KMS-11 (cell line): Measurements from ENCODE around the gene CDX2.

Source experiments
- H2AFZ ChIP-seq: fragments of 200-600 bp; sonication (generic); 2 replicates; pipeline ENCODE4 v1.6.1; 2016; ENCODE audit warnings: antibody characterized with exemption, mixed run types, low read depth
- H3K27ac ChIP-seq: fragments of 200-600 bp; sonication (generic); 2 replicates; pipeline ENCODE4 v1.6.1; 2016; ENCODE audit warnings: mild to moderate bottlenecking, mixed run types
- H3K27me3 ChIP-seq: fragments of 200-600 bp; sonication (generic); 2 replicates; pipeline ENCODE4 v1.6.1; 2017; ENCODE audit warnings: mild to moderate bottlenecking, low read depth, mixed run types, moderate library complexity; ENCODE audit not compliant: insufficient read depth
- H3K36me3 ChIP-seq: fragments of 200-600 bp; sonication (generic); 2 replicates; pipeline ENCODE4 v1.6.1; 2017; ENCODE audit warnings: mild to moderate bottlenecking, mixed run types; ENCODE audit not compliant: insufficient read depth
- H3K4me1 ChIP-seq: fragments of 200-600 bp; sonication (generic); 2 replicates; pipeline ENCODE4 v1.6.1; 2016; ENCODE audit warnings: mild to moderate bottlenecking, low read depth, mixed run types; ENCODE audit not compliant: poor library complexity, severe bottlenecking
- H3K4me2 ChIP-seq: fragments of 200-600 bp; sonication (generic); 2 replicates; pipeline ENCODE4 v1.7.0; 2016; ENCODE audit warnings: mild to moderate bottlenecking, mixed run types
- H3K4me3 ChIP-seq: fragments of 200-600 bp; sonication (generic); IDR thresholded peaks from 2 replicates; pipeline ENCODE4 v1.6.1; 2017; ENCODE audit warnings: low read depth, low read length, mixed read lengths; ENCODE audit not compliant: insufficient read depth
- H3K79me2 ChIP-seq: fragments of 200-600 bp; sonication (generic); 2 replicates; pipeline ENCODE4 v1.6.1; 2016; ENCODE audit warnings: low read depth, mixed run types; ENCODE audit not compliant: insufficient read depth
- H3K9ac ChIP-seq: fragments of 200-600 bp; sonication (generic); 2 replicates; pipeline ENCODE4 v1.6.1; 2016; ENCODE audit warnings: mild to moderate bottlenecking, mixed run types
- H4K20me1 ChIP-seq: fragments of 200-600 bp; sonication (generic); 2 replicates; pipeline ENCODE4 v1.6.1; 2016; ENCODE audit warnings: mild to moderate bottlenecking, mixed run types; ENCODE audit not compliant: insufficient read depth
- TF ChIP-seq, protein P1 (sequence below): fragments of 200-600 bp; sonication (generic); conservative IDR thresholded peaks from 2 replicates; pipeline ENCODE4 v1.6.1; 2017; ENCODE audit warnings: low read depth, mild to moderate bottlenecking, antibody characterized with exemption, low read length, moderate library complexity, mixed read lengths

CDX2 gene

GRCh38 chr13:27921961-27922882 is 46.9 kb downstream of the CDX2 start:
- no peak overlapping the region for H3K27ac ChIP-seq
- no peaks in the 10 kb centered on the region for H3K36me3 ChIP-seq
- no peak overlapping the region for H3K4me2 ChIP-seq
- peaks cover 8% of the 10 kb centered on the region for H3K27me3 ChIP-seq
- no peak overlapping the region for H3K9ac ChIP-seq
- H3K4me3 ChIP-seq: no peak overlapping the region
- TF ChIP-seq, protein P1, sequence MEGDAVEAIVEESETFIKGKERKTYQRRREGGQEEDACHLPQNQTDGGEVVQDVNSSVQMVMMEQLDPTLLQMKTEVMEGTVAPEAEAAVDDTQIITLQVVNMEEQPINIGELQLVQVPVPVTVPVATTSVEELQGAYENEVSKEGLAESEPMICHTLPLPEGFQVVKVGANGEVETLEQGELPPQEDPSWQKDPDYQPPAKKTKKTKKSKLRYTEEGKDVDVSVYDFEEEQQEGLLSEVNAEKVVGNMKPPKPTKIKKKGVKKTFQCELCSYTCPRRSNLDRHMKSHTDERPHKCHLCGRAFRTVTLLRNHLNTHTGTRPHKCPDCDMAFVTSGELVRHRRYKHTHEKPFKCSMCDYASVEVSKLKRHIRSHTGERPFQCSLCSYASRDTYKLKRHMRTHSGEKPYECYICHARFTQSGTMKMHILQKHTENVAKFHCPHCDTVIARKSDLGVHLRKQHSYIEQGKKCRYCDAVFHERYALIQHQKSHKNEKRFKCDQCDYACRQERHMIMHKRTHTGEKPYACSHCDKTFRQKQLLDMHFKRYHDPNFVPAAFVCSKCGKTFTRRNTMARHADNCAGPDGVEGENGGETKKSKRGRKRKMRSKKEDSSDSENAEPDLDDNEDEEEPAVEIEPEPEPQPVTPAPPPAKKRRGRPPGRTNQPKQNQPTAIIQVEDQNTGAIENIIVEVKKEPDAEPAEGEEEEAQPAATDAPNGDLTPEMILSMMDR: no peak
- peaks cover 6% of the 10 kb centered on the region for H3K4me1 ChIP-seq
- no peak overlapping the region for H2AFZ ChIP-seq
- no peaks in the 10 kb centered on the region for H3K79me2 ChIP-seq
- no peaks in the 10 kb centered on the region for H4K20me1 ChIP-seq

- Histone ChIP-seq H3K36me3 (no peaks in the 10 kb centered on the region), H3K27ac (no peak overlapping the region), H3K4me3 (no peak overlapping the region), H3K79me2 (no peaks in the 10 kb centered on the region), H4K20me1 (no peaks in the 10 kb centered on the region), H3K27me3 (peaks cover 8% of the 10 kb centered on the region), H2AFZ (no peak overlapping the region), H3K9ac (no peak overlapping the region), H3K4me1 (peaks cover 6% of the 10 kb centered on the region), H3K4me2 (no peak overlapping the region)
- TF ChIP-seq, protein P1: no peak
These were observed 47.6 kb downstream of the CDX2 start for GRCh38 chr13:27921421-27921960.

GRCh38 chr13:27920677-27921420 is 48.3 kb downstream of the CDX2 start:
- Histone ChIP-seq H2AFZ (peak overlapping the region; percentile 82; the same call in 1 of the 2 replicates), H3K4me1 (peaks cover 6% of the 10 kb centered on the region), H3K27me3 (peaks cover 8% of the 10 kb centered on the region)

More at GRCh38 chr13:27920677-27921420, 48.3 kb downstream of the CDX2 start:
- H3K4me2 ChIP-seq: peak overlapping the region; percentile 19; the same call in 1 of the 2 replicates
- no peaks in the 10 kb centered on the region for H3K36me3 ChIP-seq
- no peaks in the 10 kb centered on the region for H3K79me2 ChIP-seq
- no peaks in the 10 kb centered on the region for H4K20me1 ChIP-seq
- TF ChIP-seq, protein P1: no peak
- H3K4me3 ChIP-seq: no peak overlapping the region
- H3K27ac ChIP-seq: no peak overlapping the region
- H3K9ac ChIP-seq: no peak overlapping the region
